Panc1 (cell line): ENCODE data around the gene ZNF407. TPM values are rescaled to one million over a fixed set of nuclear protein-coding genes. Genes with fewer than 3 reads are reported as not detected.

Experiments used
- ATAC-seq: fragments of 200-7000 bp; cut with Tn5 transposase; 2 replicates; pipeline ENCODE4 v1.9.1; 2020; ENCODE audit warnings: mild to moderate bottlenecking, moderate library complexity
- BruUV-seq: library from RNA; stranded (reverse); fragments of 400-500 nt; replicated peaks from 2 replicates; lab custom pipeline; 2021; lab: Mats Ljungman, UMichigan
- CTCF ChIA-PET: fragments of 300-600 bp; sonication (Branson Sonifier 250); formaldehyde crosslinking; loops from one replicate; lab custom pipeline; 2022; ENCODE audit warnings: antibody characterized with exemption; lab: Charles Lee
- POLR2A ChIA-PET: fragments of 300-600 bp; sonication (Branson Sonifier 250); formaldehyde crosslinking; loops from one replicate; lab custom pipeline; 2022; ENCODE audit warnings: antibody characterized with exemption; lab: Charles Lee
- DNase-seq: peaks from one replicate; pipeline ENCODE4 v3.0.0-alpha.2; 2010; ENCODE audit warnings: low read depth, low spot score
- H3K27ac ChIP-seq: 2 replicates; pipeline ENCODE4 v1.5.1; 2011; ENCODE audit warnings: mild to moderate bottlenecking, low read length, inconsistent platforms
- H3K27me3 ChIP-seq: fragments of 200-500 bp; sonication (Bioruptor generic); 2 replicates; pipeline ENCODE4 v1.6.0; 2014; ENCODE audit warnings: low read length, inconsistent platforms; ENCODE audit not compliant: control insufficient read depth, insufficient read depth
- H3K36me3 ChIP-seq: fragments of 200-500 bp; sonication (Bioruptor generic); 2 replicates; pipeline ENCODE4 v1.5.1; 2014; ENCODE audit warnings: inconsistent platforms, mild to moderate bottlenecking, low read length, moderate library complexity; ENCODE audit not compliant: control insufficient read depth, insufficient read depth
- H3K4me1 ChIP-seq: 2 replicates; pipeline ENCODE4 v1.5.1; 2011; ENCODE audit warnings: inconsistent platforms, mild to moderate bottlenecking, low read length, moderate library complexity; ENCODE audit not compliant: control insufficient read depth, insufficient read depth
- H3K4me3 ChIP-seq, 2 experiments: 2 replicates each; pipeline ENCODE4 v1.5.1; 2011 to 2012; ENCODE audit warnings: low read depth in 2 of 2, low read length in 2 of 2, mild to moderate bottlenecking in 2 of 2, inconsistent platforms in 1 of 2, moderate library complexity in 1 of 2
- H3K9me3 ChIP-seq: fragments of 200-500 bp; sonication (Bioruptor generic); 2 replicates; pipeline ENCODE4 v1.5.1; 2014; ENCODE audit warnings: low read depth, mild to moderate bottlenecking, inconsistent platforms, low read length, moderate library complexity; ENCODE audit not compliant: control insufficient read depth, insufficient read depth
- POLR2AphosphoS5 ChIP-seq: IDR thresholded peaks from 2 replicates; pipeline ENCODE4 v1.6.1; 2012; ENCODE audit warnings: mild to moderate bottlenecking, low read depth, low read length, moderate library complexity
- SIN3A ChIP-seq: IDR thresholded peaks from 2 replicates; pipeline ENCODE4 v1.6.1; 2012; ENCODE audit warnings: low read depth, mild to moderate bottlenecking, low read length, moderate library complexity, borderline replicate concordance; ENCODE audit not compliant: insufficient read depth
- TCF7L2 ChIP-seq: IDR thresholded peaks from 2 replicates; pipeline ENCODE4 v1.6.1; 2011; ENCODE audit warnings: mild to moderate bottlenecking, low read depth, low read length, inconsistent platforms
- in situ Hi-C: cut with HindIII; loops from 2 replicates; pipeline ENCODE4 v1.10.0; 2016; ENCODE audit warnings: low sequenced_read_pairs, low pct_unique_long_range_greater_than_20kb
- intact Hi-C: fragments of 100-400 bp; cut with micrococcal nuclease; formaldehyde crosslinking; loops from one replicate; pipeline ENCODE4 v1.10.0; 2022; ENCODE audit not compliant: unreplicated experiment
- total RNA-seq: library from RNA; stranded (reverse); gene quantifications from one replicate; pipeline ENCODE4 v1.2.1, GENCODE V29; 2021; ENCODE audit not compliant: unreplicated experiment
- TF ChIP-seq, protein P1 (sequence below), 2 experiments: IDR thresholded peaks; 2 replicates each; pipeline ENCODE4 v1.6.1; 2011 to 2012; ENCODE audit warnings: low read depth in 2 of 2, control low read depth in 1 of 2, low read length in 1 of 2, mild to moderate bottlenecking in 1 of 2, moderate library complexity in 1 of 2; ENCODE audit not compliant: insufficient read depth in 1 of 2
- TF ChIP-seq, protein P2 (sequence below): fragments of 450-650 bp; IDR thresholded peaks from 2 replicates; pipeline ENCODE4 v1.5.1; 2017; ENCODE audit warnings: mild to moderate bottlenecking

Gene ZNF407
- total RNA-seq, 1 experiment from 2014 or later = 16.8 TPM

DNA sequence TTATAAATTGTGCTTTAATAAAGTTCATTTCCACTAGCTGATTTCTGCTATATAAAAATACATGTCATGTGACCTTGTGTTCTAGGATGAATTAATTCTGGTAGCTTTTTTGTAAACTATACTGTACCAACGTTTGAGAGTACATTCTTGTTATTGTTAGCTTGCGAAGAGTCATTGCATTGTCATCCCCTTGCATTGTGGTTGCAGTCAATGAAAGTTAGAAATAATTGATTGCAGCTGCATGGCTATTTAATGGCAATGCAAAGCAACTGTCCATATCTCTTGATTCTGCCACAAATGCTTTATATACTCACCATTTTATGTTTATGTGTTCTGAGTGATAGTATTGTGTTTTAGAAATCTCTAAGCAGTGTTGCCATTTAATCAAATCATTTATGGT lies 91.6 kb downstream of the ZNF407 start:
- in situ Hi-C loops = no loop called here
- ATAC-seq = no peak
- Histone ChIP-seq H3K27me3 (no peaks in the 10 kb centered on the region), H3K9me3 (no peaks in the 10 kb centered on the region), H3K27ac (no peak overlapping the region), H3K4me3 (no peak overlapping the region), H3K4me1 (no peaks in the 10 kb centered on the region), H3K36me3 (no peaks in the 10 kb centered on the region)
- ChIA-PET CTCF (no interaction called here), POLR2A (no interaction called here)
- TF ChIP-seq, protein P1, sequence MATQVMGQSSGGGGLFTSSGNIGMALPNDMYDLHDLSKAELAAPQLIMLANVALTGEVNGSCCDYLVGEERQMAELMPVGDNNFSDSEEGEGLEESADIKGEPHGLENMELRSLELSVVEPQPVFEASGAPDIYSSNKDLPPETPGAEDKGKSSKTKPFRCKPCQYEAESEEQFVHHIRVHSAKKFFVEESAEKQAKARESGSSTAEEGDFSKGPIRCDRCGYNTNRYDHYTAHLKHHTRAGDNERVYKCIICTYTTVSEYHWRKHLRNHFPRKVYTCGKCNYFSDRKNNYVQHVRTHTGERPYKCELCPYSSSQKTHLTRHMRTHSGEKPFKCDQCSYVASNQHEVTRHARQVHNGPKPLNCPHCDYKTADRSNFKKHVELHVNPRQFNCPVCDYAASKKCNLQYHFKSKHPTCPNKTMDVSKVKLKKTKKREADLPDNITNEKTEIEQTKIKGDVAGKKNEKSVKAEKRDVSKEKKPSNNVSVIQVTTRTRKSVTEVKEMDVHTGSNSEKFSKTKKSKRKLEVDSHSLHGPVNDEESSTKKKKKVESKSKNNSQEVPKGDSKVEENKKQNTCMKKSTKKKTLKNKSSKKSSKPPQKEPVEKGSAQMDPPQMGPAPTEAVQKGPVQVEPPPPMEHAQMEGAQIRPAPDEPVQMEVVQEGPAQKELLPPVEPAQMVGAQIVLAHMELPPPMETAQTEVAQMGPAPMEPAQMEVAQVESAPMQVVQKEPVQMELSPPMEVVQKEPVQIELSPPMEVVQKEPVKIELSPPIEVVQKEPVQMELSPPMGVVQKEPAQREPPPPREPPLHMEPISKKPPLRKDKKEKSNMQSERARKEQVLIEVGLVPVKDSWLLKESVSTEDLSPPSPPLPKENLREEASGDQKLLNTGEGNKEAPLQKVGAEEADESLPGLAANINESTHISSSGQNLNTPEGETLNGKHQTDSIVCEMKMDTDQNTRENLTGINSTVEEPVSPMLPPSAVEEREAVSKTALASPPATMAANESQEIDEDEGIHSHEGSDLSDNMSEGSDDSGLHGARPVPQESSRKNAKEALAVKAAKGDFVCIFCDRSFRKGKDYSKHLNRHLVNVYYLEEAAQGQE (IDR thresholded peaks at IDR 0.05; ENCODE audit: insufficient read depth in 1 of 2, low read depth in 2 of 2, low read length in 1 of 2) = no peak
- TF ChIP-seq POLR2AphosphoS5 = no peak
- no peak for TF ChIP-seq SIN3A
- TF ChIP-seq, protein P2, sequence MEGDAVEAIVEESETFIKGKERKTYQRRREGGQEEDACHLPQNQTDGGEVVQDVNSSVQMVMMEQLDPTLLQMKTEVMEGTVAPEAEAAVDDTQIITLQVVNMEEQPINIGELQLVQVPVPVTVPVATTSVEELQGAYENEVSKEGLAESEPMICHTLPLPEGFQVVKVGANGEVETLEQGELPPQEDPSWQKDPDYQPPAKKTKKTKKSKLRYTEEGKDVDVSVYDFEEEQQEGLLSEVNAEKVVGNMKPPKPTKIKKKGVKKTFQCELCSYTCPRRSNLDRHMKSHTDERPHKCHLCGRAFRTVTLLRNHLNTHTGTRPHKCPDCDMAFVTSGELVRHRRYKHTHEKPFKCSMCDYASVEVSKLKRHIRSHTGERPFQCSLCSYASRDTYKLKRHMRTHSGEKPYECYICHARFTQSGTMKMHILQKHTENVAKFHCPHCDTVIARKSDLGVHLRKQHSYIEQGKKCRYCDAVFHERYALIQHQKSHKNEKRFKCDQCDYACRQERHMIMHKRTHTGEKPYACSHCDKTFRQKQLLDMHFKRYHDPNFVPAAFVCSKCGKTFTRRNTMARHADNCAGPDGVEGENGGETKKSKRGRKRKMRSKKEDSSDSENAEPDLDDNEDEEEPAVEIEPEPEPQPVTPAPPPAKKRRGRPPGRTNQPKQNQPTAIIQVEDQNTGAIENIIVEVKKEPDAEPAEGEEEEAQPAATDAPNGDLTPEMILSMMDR = no peak
- no peak for TF ChIP-seq TCF7L2
- DNase-seq = no peak
- intact Hi-C loops = no loop called here
- no TSS peak for BruUV-seq

DNA sequence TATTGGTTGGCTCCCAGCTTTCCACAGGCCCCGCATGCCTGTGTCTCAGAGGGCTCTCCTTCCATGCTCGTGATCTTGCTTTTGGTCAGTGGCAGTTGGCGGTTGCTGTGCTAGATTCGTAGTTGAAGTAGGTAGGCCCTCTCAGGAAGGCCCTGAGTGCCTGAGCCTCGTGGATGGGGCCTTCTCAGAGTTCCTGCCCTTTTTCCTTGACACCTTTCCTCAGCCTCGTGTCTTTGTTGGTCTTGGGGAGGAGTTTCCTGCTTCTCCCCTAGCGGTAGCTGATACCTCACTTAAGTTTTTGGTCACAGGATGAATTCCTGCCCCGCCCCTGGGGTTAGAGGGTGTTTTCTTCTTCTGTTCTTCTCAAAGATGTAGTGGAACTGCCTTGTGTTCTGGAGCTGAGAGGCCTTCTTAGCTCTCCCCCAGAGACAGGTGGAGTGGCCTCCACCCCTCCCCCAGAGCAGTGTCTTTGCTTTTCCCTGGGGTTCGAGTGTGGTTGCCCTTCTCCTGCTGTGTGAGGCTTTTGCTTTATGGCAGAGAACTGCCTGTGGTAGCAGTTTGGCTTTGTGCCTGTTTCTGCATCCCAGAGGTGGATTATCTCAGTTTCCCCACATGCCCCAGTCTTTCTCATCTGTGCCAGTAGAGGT lies 94.8 kb downstream of the ZNF407 start:
- Histone ChIP-seq H3K36me3 (no peaks in the 10 kb centered on the region), H3K27me3 (no peaks in the 10 kb centered on the region), H3K9me3 (no peaks in the 10 kb centered on the region), H3K4me1 (no peaks in the 10 kb centered on the region), H3K27ac (no peak overlapping the region), H3K4me3 (no peak overlapping the region)
- no peak for TF ChIP-seq POLR2AphosphoS5
- TF ChIP-seq, protein P1 (IDR thresholded peaks at IDR 0.05; ENCODE audit: insufficient read depth in 1 of 2, low read depth in 2 of 2, low read length in 1 of 2) = no peak
- TF ChIP-seq, protein P2 = no peak
- TF ChIP-seq TCF7L2 = no peak
- BruUV-seq = no TSS peak
- ChIA-PET POLR2A (no interaction called here), CTCF (no interaction called here)
- ATAC-seq = no peak
- DNase-seq = no peak
- intact Hi-C loops = no loop called here
- in situ Hi-C loops = no loop called here
